Loucy (cell line): ENCODE results near the gene RPTOR.

Experiments
- EZH2phosphoT487 ChIP-seq: fragments of 200-600 bp; IDR thresholded peaks from 2 replicates; pipeline ENCODE4 v1.6.1; 2018; ENCODE audit warnings: antibody characterized with exemption, mild to moderate bottlenecking, moderate library complexity, borderline replicate concordance
- TF ChIP-seq, protein P1 (sequence below): fragments of 200-600 bp; sonication (generic); conservative IDR thresholded peaks from 2 replicates; pipeline ENCODE4 v1.5.1; 2014; ENCODE audit warnings: mild to moderate bottlenecking, antibody characterized with exemption, low read length

DNA sequence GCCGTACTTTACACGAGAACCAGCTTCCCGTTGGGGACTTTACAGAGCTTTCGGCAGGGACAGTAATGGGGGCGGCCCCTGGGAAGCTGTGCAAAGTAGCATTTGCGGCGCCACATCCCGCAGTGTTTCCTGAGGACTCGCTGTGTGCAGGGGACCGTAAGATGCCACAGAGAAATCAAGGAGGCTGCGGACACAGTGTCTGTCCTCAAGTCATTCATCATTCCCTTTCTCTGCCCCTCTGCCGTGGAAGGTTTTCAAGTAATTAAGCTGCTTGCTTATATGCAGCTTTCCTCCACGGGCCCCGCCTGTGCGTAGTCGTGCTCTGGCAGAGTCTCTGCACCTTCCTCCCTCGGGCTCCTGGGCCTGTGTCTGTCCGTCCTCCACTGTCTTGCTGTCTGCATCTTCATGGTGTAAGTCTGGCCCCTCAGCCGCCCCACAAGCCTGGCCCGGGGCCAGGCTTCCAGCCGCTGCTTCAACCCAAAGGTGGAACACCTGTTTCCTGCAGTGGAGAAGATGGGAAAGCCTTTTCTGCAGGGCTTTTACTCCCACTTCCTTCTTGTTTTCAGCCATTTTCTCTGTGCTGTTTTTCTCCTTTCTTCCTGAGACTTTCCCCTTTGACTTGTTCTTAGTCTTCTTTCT, 230.1 kb downstream of the RPTOR start:
- TF ChIP-seq EZH2phosphoT487, result no peak
- TF ChIP-seq, protein P1, sequence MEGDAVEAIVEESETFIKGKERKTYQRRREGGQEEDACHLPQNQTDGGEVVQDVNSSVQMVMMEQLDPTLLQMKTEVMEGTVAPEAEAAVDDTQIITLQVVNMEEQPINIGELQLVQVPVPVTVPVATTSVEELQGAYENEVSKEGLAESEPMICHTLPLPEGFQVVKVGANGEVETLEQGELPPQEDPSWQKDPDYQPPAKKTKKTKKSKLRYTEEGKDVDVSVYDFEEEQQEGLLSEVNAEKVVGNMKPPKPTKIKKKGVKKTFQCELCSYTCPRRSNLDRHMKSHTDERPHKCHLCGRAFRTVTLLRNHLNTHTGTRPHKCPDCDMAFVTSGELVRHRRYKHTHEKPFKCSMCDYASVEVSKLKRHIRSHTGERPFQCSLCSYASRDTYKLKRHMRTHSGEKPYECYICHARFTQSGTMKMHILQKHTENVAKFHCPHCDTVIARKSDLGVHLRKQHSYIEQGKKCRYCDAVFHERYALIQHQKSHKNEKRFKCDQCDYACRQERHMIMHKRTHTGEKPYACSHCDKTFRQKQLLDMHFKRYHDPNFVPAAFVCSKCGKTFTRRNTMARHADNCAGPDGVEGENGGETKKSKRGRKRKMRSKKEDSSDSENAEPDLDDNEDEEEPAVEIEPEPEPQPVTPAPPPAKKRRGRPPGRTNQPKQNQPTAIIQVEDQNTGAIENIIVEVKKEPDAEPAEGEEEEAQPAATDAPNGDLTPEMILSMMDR, result no peak
